ENCODE data around the gene ZNF26.
A peak's percentile ranks its signal among the peaks of the same experiment; 100 is the strongest.

- TF ChIP-seq CTCF (IDR thresholded peaks at IDR 0.05): peak in 2 of 4 experiments; percentile 17 to 19
- peak; percentile 17 for TF ChIP-seq POLR2A (IDR thresholded peaks at IDR 0.05)
Measured at GRCh38 chr12:132986001-132986884, at the start of gene ZNF26.
